ENCODE data around the gene FCER2.

FCER2 gene

DNA sequence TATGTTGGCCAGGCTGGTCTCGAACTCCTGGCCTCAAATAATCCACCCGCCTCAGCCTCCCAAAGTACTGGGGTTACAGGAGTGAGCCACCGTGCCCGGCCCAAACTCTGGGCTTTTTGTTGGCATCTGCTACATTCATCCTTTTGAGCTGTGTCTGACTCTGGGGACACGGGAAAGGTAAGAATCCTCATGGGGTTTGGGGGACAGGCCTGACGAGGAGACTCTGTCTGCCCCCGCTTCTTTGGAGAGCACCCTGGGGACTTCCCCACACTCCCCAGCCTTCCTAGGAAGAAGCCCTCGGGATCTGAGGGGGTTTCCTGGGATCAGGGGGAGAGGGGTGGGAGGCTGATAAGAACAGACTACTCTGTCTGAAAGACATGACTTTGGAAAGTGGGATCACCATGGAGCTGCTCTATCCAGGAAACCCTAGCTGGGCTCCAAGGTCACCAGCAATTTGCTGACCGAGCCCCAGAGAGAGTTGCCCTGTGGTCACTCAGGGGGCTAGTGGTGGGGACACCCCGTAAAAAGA, 8.1 kb upstream of the FCER2 start:
- no peak overlapping the region for H3K27ac ChIP-seq (ENCODE audit: low read depth, low read length)
- peaks cover 47% of the 10 kb centered on the region for H3K27me3 ChIP-seq (ENCODE audit: control insufficient read depth, low read length)
- TF ChIP-seq EZH2phosphoT487 (IDR thresholded peaks at IDR 0.05; ENCODE audit: borderline replicate concordance, low read length) = no peak
- TF ChIP-seq CTCF (IDR thresholded peaks at IDR 0.05; ENCODE audit: low read depth, low read length, poor library complexity, severe bottlenecking) = no peak
- H3K9me2 ChIP-seq (replicated peaks; ENCODE audit: control insufficient read depth, low read length) = no peaks in the 10 kb centered on the region
- H3K4me1 ChIP-seq (ENCODE audit: control insufficient read depth, low read length) = peaks cover 17% of the 10 kb centered on the region
- no peak overlapping the region for H3K4me3 ChIP-seq (ENCODE audit: low read length)
- no peaks in the 10 kb centered on the region for H3F3A ChIP-seq (ENCODE audit: control insufficient read depth, insufficient read depth)
- no peaks in the 10 kb centered on the region for H3K9me3 ChIP-seq (ENCODE audit: control insufficient read depth, insufficient read depth, low read length)
- no peaks in the 10 kb centered on the region for H3K79me2 ChIP-seq (ENCODE audit: control insufficient read depth, low read length)
- H4K20me1 ChIP-seq (ENCODE audit: control insufficient read depth, insufficient read depth, low read depth, low read length) = no peaks in the 10 kb centered on the region
- no peaks in the 10 kb centered on the region for H3K36me3 ChIP-seq (ENCODE audit: control insufficient read depth, low read length)
- H3K4me2 ChIP-seq (ENCODE audit: low read length) = no peak overlapping the region

- peaks cover 67% of the 10 kb centered on the region for H3K27me3 ChIP-seq (ENCODE audit: control insufficient read depth, low read length)
- H3K4me2 ChIP-seq (ENCODE audit: low read length) = no peak overlapping the region
- no peaks in the 10 kb centered on the region for H3K9me2 ChIP-seq (replicated peaks; ENCODE audit: control insufficient read depth, low read length)
- no peaks in the 10 kb centered on the region for H3K79me2 ChIP-seq (ENCODE audit: control insufficient read depth, low read length)
- no peaks in the 10 kb centered on the region for H3K36me3 ChIP-seq (ENCODE audit: control insufficient read depth, low read length)
- no peaks in the 10 kb centered on the region for H3K9me3 ChIP-seq (ENCODE audit: control insufficient read depth, insufficient read depth, low read length)
- no peaks in the 10 kb centered on the region for H4K20me1 ChIP-seq (ENCODE audit: control insufficient read depth, insufficient read depth, low read depth, low read length)
- H3K4me3 ChIP-seq (ENCODE audit: low read length) = no peak overlapping the region
- peaks cover 20% of the 10 kb centered on the region for H3K4me1 ChIP-seq (ENCODE audit: control insufficient read depth, low read length)
- TF ChIP-seq EZH2phosphoT487 (IDR thresholded peaks at IDR 0.05; ENCODE audit: borderline replicate concordance, low read length) = no peak
- no peak for TF ChIP-seq CTCF (IDR thresholded peaks at IDR 0.05; ENCODE audit: low read depth, low read length, poor library complexity, severe bottlenecking)
- no peak overlapping the region for H3K27ac ChIP-seq (ENCODE audit: low read depth, low read length)
- H3F3A ChIP-seq (ENCODE audit: control insufficient read depth, insufficient read depth) = peaks cover 3% of the 10 kb centered on the region; the same call in 1 of the 2 replicates
Measured at GRCh38 chr19:7706955-7707456, 5.1 kb upstream of the FCER2 start.

DNA sequence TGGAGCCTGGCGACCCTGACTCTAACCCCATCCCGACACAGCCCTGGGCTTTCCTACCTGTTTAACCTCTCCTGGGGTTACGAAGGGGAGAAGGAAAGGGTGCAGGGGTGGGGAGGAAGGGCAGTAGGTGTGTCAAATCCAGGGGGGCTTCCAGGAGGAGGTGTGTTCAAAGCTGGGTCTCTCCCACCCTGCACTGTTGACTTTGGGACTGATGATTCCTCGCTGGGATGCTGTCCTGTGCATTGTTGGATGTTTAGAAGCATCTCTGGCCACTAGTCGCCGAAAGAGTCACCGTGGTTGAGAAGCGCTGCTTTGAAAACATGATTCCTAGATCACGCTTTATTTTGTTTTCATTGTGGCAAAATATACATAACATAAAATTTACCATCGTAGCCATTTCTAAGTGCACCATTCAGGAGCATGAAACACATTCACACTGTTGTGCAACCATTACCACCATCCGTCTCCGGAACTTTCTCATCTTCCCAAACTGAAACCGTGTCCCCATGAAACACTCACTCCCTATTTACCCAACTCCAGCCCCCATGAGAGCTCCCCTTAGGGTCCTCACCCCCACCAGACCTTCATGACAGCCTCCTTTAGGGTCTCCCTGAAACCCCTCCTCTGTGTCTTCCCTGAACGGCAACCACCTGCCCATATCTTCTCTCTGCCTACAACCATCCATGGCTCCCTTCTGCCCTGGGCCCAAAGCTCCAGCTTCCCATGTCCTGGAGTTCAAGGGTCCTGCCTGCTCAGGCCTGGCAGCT, 4.4 kb upstream of the FCER2 start:
- Histone ChIP-seq H4K20me1 (ENCODE audit: control insufficient read depth, insufficient read depth, low read depth, low read length) (0 out of 2 replicates have a peak, but pooled peaks cover under 1% of the 10 kb centered on the region), H3K27me3 (ENCODE audit: control insufficient read depth, low read length) (peaks cover 69% of the 10 kb centered on the region), H3K27ac (ENCODE audit: low read depth, low read length) (no peak overlapping the region), H3K4me2 (ENCODE audit: low read length) (peak overlapping the region; percentile 46), H3K79me2 (ENCODE audit: control insufficient read depth, low read length) (no peaks in the 10 kb centered on the region), H3K4me3 (ENCODE audit: low read length) (peak overlapping the region; percentile 32; the same call in 1 of the 2 replicates), H3F3A (ENCODE audit: control insufficient read depth, insufficient read depth) (peaks cover 4% of the 10 kb centered on the region; the same call in 1 of the 2 replicates), H3K9me2 (replicated peaks; ENCODE audit: control insufficient read depth, low read length) (no peaks in the 10 kb centered on the region), H3K4me1 (ENCODE audit: control insufficient read depth, low read length) (peaks cover 26% of the 10 kb centered on the region), H3K36me3 (ENCODE audit: control insufficient read depth, low read length) (no peaks in the 10 kb centered on the region), H3K9me3 (ENCODE audit: control insufficient read depth, insufficient read depth, low read length) (no peaks in the 10 kb centered on the region)
- TF ChIP-seq CTCF (IDR thresholded peaks at IDR 0.05; ENCODE audit: low read depth, low read length, poor library complexity, severe bottlenecking) (no peak), EZH2phosphoT487 (IDR thresholded peaks at IDR 0.05; ENCODE audit: borderline replicate concordance, low read length) (no peak)
